Nephron progenitor cell (in vitro differentiated cells): ENCODE measurements around the gene DKK2.

Experiments
- DNase-seq: peaks from one replicate; pipeline ENCODE4 v3.0.0; 2021
- H3K27ac Mint-ChIP-seq: 2 replicates; pipeline ENCODE4 v1.8.0; 2021; ENCODE audit warnings: mild to moderate bottlenecking, moderate library complexity, mixed read lengths
- H3K27me3 Mint-ChIP-seq: 2 replicates; pipeline ENCODE4 v1.8.0; 2021; ENCODE audit warnings: mild to moderate bottlenecking, low read depth, mixed read lengths; ENCODE audit not compliant: poor library complexity
- H3K36me3 Mint-ChIP-seq: 2 replicates; pipeline ENCODE4 v1.8.0; 2021; ENCODE audit warnings: low read depth, mixed read lengths
- H3K4me1 Mint-ChIP-seq: 2 replicates; pipeline ENCODE4 v1.8.0; 2021; ENCODE audit warnings: mixed read lengths
- H3K4me3 Mint-ChIP-seq: 2 replicates; pipeline ENCODE4 v1.8.0; 2021; ENCODE audit warnings: mild to moderate bottlenecking, moderate library complexity, mixed read lengths
- H3K9me3 Mint-ChIP-seq: 2 replicates; pipeline ENCODE4 v1.8.0; 2021; ENCODE audit warnings: mild to moderate bottlenecking, moderate library complexity, mixed read lengths
- CTCF ChIP-seq: fragments of 200-600 bp; sonication (generic); IDR thresholded peaks from 2 replicates; pipeline ENCODE4 v1.5.0; 2021; ENCODE audit warnings: antibody characterized with exemption

DKK2 gene

GRCh38 chr4:106971636-106972035, 64.5 kb downstream of the DKK2 start:
- no peak overlapping the region for H3K4me3 Mint-ChIP-seq
- no peak for DNase-seq

GRCh38 chr4:106967892-106968291, 68.2 kb downstream of the DKK2 start:
- TF ChIP-seq CTCF: no peak
- Mint-ChIP-seq H3K27me3 (no peaks in the 10 kb centered on the region), H3K27ac (no peak overlapping the region), H3K9me3 (no peaks in the 10 kb centered on the region), H3K4me3 (no peak overlapping the region), H3K4me1 (no peaks in the 10 kb centered on the region), H3K36me3 (no peaks in the 10 kb centered on the region)
- no peak for DNase-seq

More at GRCh38 chr4:106971636-106972035, 64.5 kb downstream of the DKK2 start:
- Mint-ChIP-seq H3K27ac (no peak overlapping the region), H3K4me1 (no peaks in the 10 kb centered on the region), H3K27me3 (no peaks in the 10 kb centered on the region), H3K36me3 (no peaks in the 10 kb centered on the region), H3K9me3 (peaks cover 21% of the 10 kb centered on the region)
- TF ChIP-seq CTCF: no peak

DNA sequence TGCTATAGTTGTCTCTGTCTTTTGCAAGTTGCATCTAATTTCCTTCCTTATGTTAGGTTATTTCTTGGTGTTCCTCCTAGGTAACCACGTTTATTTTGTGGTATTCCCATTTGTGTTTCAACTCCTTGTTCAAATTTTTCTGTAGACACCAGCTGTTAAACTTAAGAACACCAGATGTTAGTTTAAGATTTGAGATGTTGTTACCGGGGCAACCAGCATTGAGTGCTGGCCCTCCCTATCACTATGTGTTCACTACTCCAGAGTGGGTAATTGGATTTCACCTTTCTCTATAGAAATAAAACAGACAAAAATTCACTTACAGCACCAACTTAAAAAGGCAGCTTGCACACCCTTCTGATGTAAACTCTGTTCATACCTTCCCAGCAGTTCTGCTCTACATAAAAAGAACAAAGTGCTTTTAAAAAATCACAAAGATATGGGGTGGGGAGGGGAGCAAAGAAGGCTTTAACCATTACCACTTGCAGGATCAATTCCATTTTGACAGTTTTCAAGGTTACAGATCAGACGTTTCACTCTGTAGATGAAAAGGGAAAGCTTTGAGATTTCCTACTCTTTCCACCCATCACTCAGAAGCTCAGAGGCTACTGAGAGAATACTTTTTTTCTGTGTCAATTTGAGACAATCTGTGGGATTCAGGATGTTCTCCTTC, 82.9 kb downstream of the DKK2 start:
- Mint-ChIP-seq H3K9me3 (peaks cover 5% of the 10 kb centered on the region), H3K27ac (no peak overlapping the region), H3K4me3 (no peak overlapping the region), H3K27me3 (no peaks in the 10 kb centered on the region), H3K36me3 (no peaks in the 10 kb centered on the region), H3K4me1 (no peaks in the 10 kb centered on the region)
- no peak for TF ChIP-seq CTCF
- no peak for DNase-seq

GRCh38 chr4:106951891-106952290, 84.2 kb downstream of the DKK2 start:
- H3K27ac Mint-ChIP-seq: no peak overlapping the region
- H3K27me3 Mint-ChIP-seq: no peaks in the 10 kb centered on the region
- no peak for DNase-seq
- H3K9me3 Mint-ChIP-seq: peaks cover 5% of the 10 kb centered on the region
- no peaks in the 10 kb centered on the region for H3K4me1 Mint-ChIP-seq
- no peak overlapping the region for H3K4me3 Mint-ChIP-seq
- no peak for TF ChIP-seq CTCF
- no peaks in the 10 kb centered on the region for H3K36me3 Mint-ChIP-seq

DNA sequence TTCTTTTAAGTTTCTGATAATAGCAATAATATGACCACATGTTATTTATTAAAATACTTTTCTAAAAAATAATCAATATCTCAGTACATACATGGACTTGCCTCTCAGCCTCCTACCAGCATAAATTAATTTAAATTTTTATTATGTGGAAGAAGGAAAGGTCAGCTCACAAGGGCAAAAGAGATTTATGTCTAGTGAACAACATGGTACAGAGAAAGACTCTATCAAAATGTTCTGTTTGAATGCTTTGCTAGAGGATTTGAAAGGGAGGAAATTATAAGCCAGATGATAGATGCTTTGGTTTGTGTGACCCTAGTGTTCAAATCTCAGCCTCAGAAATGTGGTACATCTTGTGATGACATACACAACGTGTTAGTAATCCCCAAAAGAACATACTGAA, 94.3 kb downstream of the DKK2 start:
- no peaks in the 10 kb centered on the region for H3K36me3 Mint-ChIP-seq
- no peaks in the 10 kb centered on the region for H3K27me3 Mint-ChIP-seq

More for the DNA sequence above, 94.3 kb downstream of the DKK2 start:
- H3K4me3 Mint-ChIP-seq: no peak overlapping the region
- peaks cover 7% of the 10 kb centered on the region for H3K9me3 Mint-ChIP-seq
- H3K27ac Mint-ChIP-seq: no peak overlapping the region
- TF ChIP-seq CTCF: no peak
- no peak for DNase-seq
- H3K4me1 Mint-ChIP-seq: no peaks in the 10 kb centered on the region
